HCT116 (cell line): ENCODE data around the gene ZNF80. TPM values are rescaled to one million over a fixed set of nuclear protein-coding genes. Genes with fewer than 3 reads are reported as not detected.

Experiments
- ATAC-seq: fragments of 200-7000 bp; cut with Tn5 transposase; 2 replicates; pipeline ENCODE4 v1.9.1; 2020; ENCODE audit warnings: mild to moderate bottlenecking, moderate library complexity
- BruUV-seq: library from RNA; stranded (reverse); fragments of 400-500 nt; replicated peaks from 2 replicates; lab custom pipeline; 2021; lab: Mats Ljungman, UMichigan
- CTCF ChIA-PET: fragments of 300-600 bp; sonication (Branson Sonifier 250); formaldehyde crosslinking; loops from one replicate; lab custom pipeline; 2021; ENCODE audit warnings: antibody characterized with exemption; lab: Charles Lee
- POLR2A ChIA-PET: fragments of 300-600, 350-600 bp; sonication (Branson Sonifier 250); formaldehyde crosslinking; loops from one replicate; lab custom pipeline; 2021; ENCODE audit warnings: antibody characterized with exemption; lab: Charles Lee
- RAD21 ChIA-PET, 2 experiments: fragments of 300-600 bp; sonication (Branson Sonifier 250); formaldehyde crosslinking; loops; one replicate each; lab custom pipeline; 2023; ENCODE audit warnings: low total read pairs in 2 of 2; ENCODE audit not compliant: uncharacterized antibody in 2 of 2, unreplicated experiment in 2 of 2, low non-redundant PET in 1 of 2; lab: Charles Lee
- DNase-seq: peaks from one replicate; pipeline ENCODE4 v3.0.0-alpha.2; 2010; ENCODE audit warnings: low read depth, low spot score
- H2AFZ ChIP-seq: fragments of 200-600 bp; shearing (Covaris generic), sonication (generic); 2 replicates; pipeline ENCODE4 v1.6.1; 2017; ENCODE audit warnings: low read depth, mixed run types, mixed read lengths, antibody characterized with exemption, low read length; ENCODE audit not compliant: poor library complexity, severe bottlenecking
- H3K27ac ChIP-seq: 2 replicates; pipeline ENCODE4 v1.5.1; 2012; ENCODE audit warnings: low read depth, low read length
- H3K27me3 ChIP-seq: fragments of 200-600 bp; sonication (generic); 2 replicates; pipeline ENCODE4 v1.6.1; 2016; ENCODE audit warnings: mixed run types, low read length, mixed read lengths; ENCODE audit not compliant: insufficient read depth
- H3K36me3 ChIP-seq, 2 experiments: fragments of 200-500 bp in 1 of 2; fragments of 200-600 bp in 1 of 2; sonication (Bioruptor generic) in 1 of 2; sonication (generic) in 1 of 2; 2 replicates each; pipeline versions ENCODE4 v1.5.1 to v1.6.1; 2014 to 2016; ENCODE audit warnings: low read length in 2 of 2, inconsistent platforms in 1 of 2, mixed read lengths in 1 of 2, mixed run types in 1 of 2; ENCODE audit not compliant: insufficient read depth in 2 of 2, control insufficient read depth in 1 of 2
- H3K4me1 ChIP-seq, 2 experiments: fragments of 200-600 bp in 1 of 2; sonication (generic) in 1 of 2; 2 replicates each; pipeline versions ENCODE4 v1.5.1 to v1.6.1; 2012 to 2017; ENCODE audit warnings: low read length in 2 of 2, inconsistent platforms in 1 of 2, mild to moderate bottlenecking in 1 of 2, mixed read lengths in 1 of 2, mixed run types in 1 of 2, moderate library complexity in 1 of 2; ENCODE audit not compliant: insufficient read depth in 2 of 2, control insufficient read depth in 1 of 2
- H3K4me2 ChIP-seq: fragments of 200-600 bp; sonication (generic); 2 replicates; pipeline ENCODE4 v1.6.1; 2017; ENCODE audit warnings: mixed run types, low read length, mixed read lengths
- H3K4me3 ChIP-seq, 2 experiments: fragments of 200-600 bp in 1 of 2; sonication (generic) in 1 of 2; replicated peaks in 1 of 2; 2 replicates each; pipeline ENCODE4 v1.5.1; 2011 to 2016; ENCODE audit warnings: low read length in 2 of 2, control low read depth in 1 of 2, low read depth in 1 of 2, mild to moderate bottlenecking in 1 of 2, mixed read lengths in 1 of 2, mixed run types in 1 of 2
- H3K79me2 ChIP-seq: fragments of 200-600 bp; sonication (generic); 2 replicates; pipeline ENCODE4 v1.6.1; 2017; ENCODE audit warnings: mild to moderate bottlenecking, mixed run types, low read length, moderate library complexity, mixed read lengths; ENCODE audit not compliant: insufficient read depth
- H3K9ac ChIP-seq: fragments of 200-600 bp; sonication (generic); 2 replicates; pipeline ENCODE4 v1.6.1; 2016; ENCODE audit warnings: low read length, mixed read lengths
- H3K9me2 ChIP-seq: fragments of 200-600 bp; sonication (generic), shearing (Covaris generic); 2 replicates; pipeline ENCODE4 v1.6.1; 2017; ENCODE audit warnings: mixed run types, mild to moderate bottlenecking, moderate library complexity; ENCODE audit not compliant: insufficient read depth
- H3K9me3 ChIP-seq, 2 experiments: fragments of 200-500 bp in 1 of 2; fragments of 200-600 bp in 1 of 2; sonication (Bioruptor generic) in 1 of 2; sonication (generic) in 1 of 2; 2 replicates each; pipeline ENCODE4 v1.6.1; 2014 to 2017; ENCODE audit warnings: low read length in 2 of 2, mixed read lengths in 2 of 2, inconsistent platforms in 1 of 2, low read depth in 1 of 2, mild to moderate bottlenecking in 1 of 2, mixed run types in 1 of 2, moderate library complexity in 1 of 2; ENCODE audit not compliant: control insufficient read depth in 1 of 2, insufficient read depth in 1 of 2
- H4K20me1 ChIP-seq: fragments of 200-600 bp; sonication (generic), shearing (Covaris generic); 2 replicates; pipeline ENCODE4 v1.6.1; 2017; ENCODE audit warnings: mixed run types, mild to moderate bottlenecking, moderate library complexity; ENCODE audit not compliant: insufficient read depth
- CEBPB ChIP-seq: IDR thresholded peaks from 2 replicates; pipeline ENCODE4 v1.6.1; 2012; ENCODE audit warnings: low read depth
- JUND ChIP-seq: IDR thresholded peaks from 2 replicates; pipeline ENCODE4 v1.6.1; 2012
- POLR2A ChIP-seq: IDR thresholded peaks from 2 replicates; pipeline ENCODE4 v1.7.0; 2011; ENCODE audit warnings: borderline replicate concordance; ENCODE audit not compliant: insufficient read depth, insufficient read length; ENCODE audit errors: extremely low read depth
- POLR2AphosphoS5 ChIP-seq: IDR thresholded peaks from 2 replicates; pipeline ENCODE4 v1.6.1; 2011; ENCODE audit warnings: mild to moderate bottlenecking, low read depth, low read length, moderate library complexity
- SIN3A ChIP-seq: IDR thresholded peaks from 2 replicates; pipeline ENCODE4 v1.6.1; 2012; ENCODE audit warnings: low read depth
- YY1 ChIP-seq: IDR thresholded peaks from 2 replicates; pipeline ENCODE4 v1.6.1; 2011; ENCODE audit warnings: low read length, low read depth, moderate library complexity, mild to moderate bottlenecking; ENCODE audit not compliant: insufficient replicate concordance; ENCODE audit errors: extremely low read depth
- ZFX ChIP-seq: fragments of 450-650 bp; IDR thresholded peaks from 2 replicates; pipeline ENCODE4 v1.6.1; 2017
- intact Hi-C: fragments of 100-400 bp; cut with micrococcal nuclease; formaldehyde crosslinking; loops from 2 replicates; pipeline ENCODE4 v1.10.0; 2022
- total RNA-seq: library from RNA; stranded (reverse); gene quantifications from one replicate; pipeline ENCODE4 v1.2.1, GENCODE V29; 2021; ENCODE audit not compliant: unreplicated experiment
- TF ChIP-seq, protein P1 (sequence below): IDR thresholded peaks from 2 replicates; pipeline ENCODE4 v1.6.1; 2012; ENCODE audit warnings: low read depth

Gene ZNF80
- total RNA-seq, 1 experiment from 2014 or later, result 0.12 TPM

- Histone ChIP-seq H3K27ac (no peak overlapping the region), H3K4me2 (no peak overlapping the region), H2AFZ (no peak overlapping the region), H3K9me3 (no peaks in the 10 kb centered on the region), H3K79me2 (no peaks in the 10 kb centered on the region), H3K9me2 (no peaks in the 10 kb centered on the region), H4K20me1 (no peaks in the 10 kb centered on the region; the same call in 1 of the 2 replicates), H3K36me3 (no peaks in the 10 kb centered on the region), H3K4me1 (peaks cover 0 to 2% of the 10 kb centered on the region in 2 experiments; a peak in 1 of 4 replicates), H3K9ac (no peak overlapping the region), H3K27me3 (no peaks in the 10 kb centered on the region), H3K4me3 (no peak overlapping the region)
- ATAC-seq, result no peak
- ChIA-PET RAD21 (no interaction called here), POLR2A (no interaction called here), CTCF (interaction anchor here (0.8 to 1.6 kb wide), 2 partner anchors 13 to 51 kb away, joined by 3 read pairs; no protein-coding TSS in a partner anchor)
- intact Hi-C loops, result no loop called here
- no peak for DNase-seq
- TF ChIP-seq JUND (no peak), POLR2A (no peak), YY1 (no peak), CEBPB (no peak), SIN3A (no peak), ZFX (no peak), POLR2AphosphoS5 (no peak)
- TF ChIP-seq, protein P1, sequence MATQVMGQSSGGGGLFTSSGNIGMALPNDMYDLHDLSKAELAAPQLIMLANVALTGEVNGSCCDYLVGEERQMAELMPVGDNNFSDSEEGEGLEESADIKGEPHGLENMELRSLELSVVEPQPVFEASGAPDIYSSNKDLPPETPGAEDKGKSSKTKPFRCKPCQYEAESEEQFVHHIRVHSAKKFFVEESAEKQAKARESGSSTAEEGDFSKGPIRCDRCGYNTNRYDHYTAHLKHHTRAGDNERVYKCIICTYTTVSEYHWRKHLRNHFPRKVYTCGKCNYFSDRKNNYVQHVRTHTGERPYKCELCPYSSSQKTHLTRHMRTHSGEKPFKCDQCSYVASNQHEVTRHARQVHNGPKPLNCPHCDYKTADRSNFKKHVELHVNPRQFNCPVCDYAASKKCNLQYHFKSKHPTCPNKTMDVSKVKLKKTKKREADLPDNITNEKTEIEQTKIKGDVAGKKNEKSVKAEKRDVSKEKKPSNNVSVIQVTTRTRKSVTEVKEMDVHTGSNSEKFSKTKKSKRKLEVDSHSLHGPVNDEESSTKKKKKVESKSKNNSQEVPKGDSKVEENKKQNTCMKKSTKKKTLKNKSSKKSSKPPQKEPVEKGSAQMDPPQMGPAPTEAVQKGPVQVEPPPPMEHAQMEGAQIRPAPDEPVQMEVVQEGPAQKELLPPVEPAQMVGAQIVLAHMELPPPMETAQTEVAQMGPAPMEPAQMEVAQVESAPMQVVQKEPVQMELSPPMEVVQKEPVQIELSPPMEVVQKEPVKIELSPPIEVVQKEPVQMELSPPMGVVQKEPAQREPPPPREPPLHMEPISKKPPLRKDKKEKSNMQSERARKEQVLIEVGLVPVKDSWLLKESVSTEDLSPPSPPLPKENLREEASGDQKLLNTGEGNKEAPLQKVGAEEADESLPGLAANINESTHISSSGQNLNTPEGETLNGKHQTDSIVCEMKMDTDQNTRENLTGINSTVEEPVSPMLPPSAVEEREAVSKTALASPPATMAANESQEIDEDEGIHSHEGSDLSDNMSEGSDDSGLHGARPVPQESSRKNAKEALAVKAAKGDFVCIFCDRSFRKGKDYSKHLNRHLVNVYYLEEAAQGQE, result no peak
- no TSS peak for BruUV-seq
Measured at GRCh38 chr3:114285648-114286230, 48.4 kb upstream of the ZNF80 start.
